Esophagus muscularis mucosa (tissue), 4 donors: ENCODE measurements around the gene TOR1AIP2. TPM values are rescaled to one million over a fixed set of nuclear protein-coding genes. Genes with fewer than 3 reads are reported as not detected.

Experiments used
- DNase-seq: peaks from one replicate; pipeline ENCODE4 v3.0.0-alpha.2; 2017; ENCODE audit errors: extremely low spot score
- H3K27ac ChIP-seq, 4 donors: fragments of 200-600 bp; sonication (generic); replicated peaks in 1 of 4; 1 replicate in 3 of 4; 2 replicates in 1 of 4; pipeline ENCODE4 v1.5.1; 2016 to 2019; ENCODE audit warnings: mild to moderate bottlenecking in 1 of 4
- H3K27me3 ChIP-seq, 4 donors: fragments of 200-600 bp; sonication (generic); one replicate each; pipeline versions ENCODE4 v1.5.1 to v1.6.0; 2016 to 2019
- H3K36me3 ChIP-seq, 4 donors: fragments of 200-600 bp; sonication (generic); one replicate each; pipeline ENCODE4 v1.5.1; 2016 to 2019
- H3K4me1 ChIP-seq, 4 donors: fragments of 200-600 bp; sonication (generic); one replicate each; pipeline ENCODE4 v1.5.1; 2016 to 2019
- H3K4me3 ChIP-seq, 4 donors: fragments of 200-600 bp; sonication (generic); 1 replicate in 2 of 4; 2 replicates in 2 of 4; pipeline ENCODE4 v1.5.1; 2016 to 2019; ENCODE audit warnings: mild to moderate bottlenecking in 4 of 4, moderate library complexity in 1 of 4
- H3K9me3 ChIP-seq, 4 donors: fragments of 200-600 bp; sonication (generic); 1 replicate in 3 of 4; 2 replicates in 1 of 4; pipeline ENCODE4 v1.5.1; 2016 to 2019
- CTCF ChIP-seq, 3 experiments: fragments of 200-600 bp in 2 of 3; fragments of 450-650 bp in 1 of 3; sonication (generic) in 2 of 3; IDR thresholded peaks; one replicate each; pipeline ENCODE4 v1.5.1; 2017 to 2019; ENCODE audit warnings: antibody characterized with exemption in 3 of 3, mild to moderate bottlenecking in 2 of 3, moderate library complexity in 1 of 3
- EP300 ChIP-seq: sonication (generic); formaldehyde crosslinking; IDR thresholded peaks from one replicate; pipeline ENCODE4 v1.6.1; 2017; ENCODE audit warnings: antibody characterized with exemption
- POLR2A ChIP-seq: fragments of 450-650 bp; IDR thresholded peaks from one replicate; pipeline ENCODE4 v1.6.1; 2017; ENCODE audit warnings: antibody characterized with exemption, moderate library complexity, mild to moderate bottlenecking, low read depth
- POLR2AphosphoS5 ChIP-seq, 2 donors: sonication (generic); formaldehyde crosslinking; IDR thresholded peaks; one replicate each; pipeline ENCODE4 v1.6.1; 2017; ENCODE audit warnings: antibody characterized with exemption in 2 of 2
- WGBS: methylation state at CpG from one replicate; pipeline ENCODE4 v1.1.5; 2018; 5-methylcytosine and 5-hydroxymethylcytosine counted together
- intact Hi-C: fragments of 100-400 bp; cut with DNase I; formaldehyde crosslinking; loops from one replicate; pipeline ENCODE4 v1.15.1; 2023
- total RNA-seq, 4 donors: library from RNA; depleted of rRNA; stranded (reverse); fragments of >200 nt; gene quantifications; one replicate each; pipeline versions ENCODE4 v1.1.0 to v1.2.1, GENCODE V29; 2016

TOR1AIP2 gene
- total RNA-seq, 4 donors from 2014 or later = 42.8 to 71.1 (median 47.0) TPM

DNA sequence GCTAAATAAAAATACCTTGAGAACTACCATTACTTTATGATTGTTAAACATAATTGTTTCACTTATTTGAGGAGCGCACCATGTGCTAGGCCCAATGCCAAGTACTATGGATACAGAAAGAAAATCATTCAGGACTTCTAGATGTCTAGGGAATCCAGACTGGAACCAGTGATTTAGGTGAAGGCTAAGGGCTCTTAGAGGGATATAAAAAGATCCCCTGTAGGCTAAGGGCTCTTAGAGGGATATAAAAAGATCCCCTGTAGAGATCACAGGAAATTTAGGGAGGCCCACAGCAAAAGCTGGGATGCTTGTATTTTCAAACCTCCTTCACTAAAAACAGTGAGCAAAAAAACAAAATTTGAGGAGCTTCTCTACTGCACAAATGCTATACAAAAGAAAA lies 6.7 kb downstream of the TOR1AIP2 start:
- 90% methylated on average over 1 of the region's 1 CpG for WGBS
- Histone ChIP-seq H3K9me3 (no peaks in the 10 kb centered on the region), H3K27ac (peak overlapping the region in 1 of 4 donors; percentile 3), H3K4me1 (peaks cover 34 to 58% (median 50%) of the 10 kb centered on the region in 4 donors), H3K4me3 (no peak overlapping the region), H3K36me3 (peaks cover 5 to 60% (median 32%) of the 10 kb centered on the region in 4 donors), H3K27me3 (no peaks in the 10 kb centered on the region)
- TF ChIP-seq POLR2A = no peak
- TF ChIP-seq POLR2AphosphoS5 (IDR thresholded peaks at IDR 0.05) = no peak
- no peak for TF ChIP-seq CTCF (IDR thresholded peaks at IDR 0.05)
- no peak for TF ChIP-seq EP300
- no peak for DNase-seq
- intact Hi-C loops = loop anchor here (2.0 kb wide), 1 partner anchor 308 kb away; no protein-coding TSS in a partner anchor

- DNase-seq = no peak
- no peak overlapping the region for H3K27ac ChIP-seq
- H3K36me3 ChIP-seq = peaks cover 5 to 75% (median 46%) of the 10 kb centered on the region in 4 donors
- TF ChIP-seq POLR2AphosphoS5 (IDR thresholded peaks at IDR 0.05) (no peak), CTCF (IDR thresholded peaks at IDR 0.05) (peak; percentile 51 to 78 (median 58)), EP300 (no peak)
- H3K9me3 ChIP-seq = no peaks in the 10 kb centered on the region
- peaks cover 21 to 29% (median 28%) of the 10 kb centered on the region in 4 donors for H3K4me1 ChIP-seq
- intact Hi-C loops = no loop called here
- 11% methylated on average over 1 of the region's 1 CpG for WGBS
- H3K27me3 ChIP-seq = no peaks in the 10 kb centered on the region
- H3K4me3 ChIP-seq = no peak overlapping the region
These were observed 9.9 kb downstream of the TOR1AIP2 start for GRCh38 chr1:179867493-179868330.

DNA sequence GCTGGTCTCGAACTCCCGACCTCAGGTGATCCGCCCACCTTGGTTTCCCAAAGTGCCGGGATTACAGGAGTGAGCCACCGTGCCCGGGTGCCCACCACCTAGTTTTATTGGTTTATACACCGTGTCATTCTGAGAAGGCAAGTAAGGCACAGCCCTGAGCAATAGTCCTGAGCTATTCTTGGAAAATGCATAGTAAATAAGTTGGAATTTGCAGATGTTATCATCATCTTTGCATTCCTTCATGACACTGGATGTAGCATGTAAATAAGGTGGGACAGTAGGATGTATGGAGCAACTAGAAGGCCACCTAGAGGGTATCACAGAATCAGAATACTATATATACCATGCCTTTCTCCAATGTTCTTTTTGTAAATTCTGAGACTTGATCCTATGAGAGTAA lies 11.0 kb downstream of the TOR1AIP2 start:
- Histone ChIP-seq H3K27ac (no peak overlapping the region), H3K4me1 (peaks cover 12 to 18% (median 18%) of the 10 kb centered on the region in 4 donors), H3K36me3 (peaks cover 5 to 75% (median 50%) of the 10 kb centered on the region in 4 donors), H3K4me3 (no peak overlapping the region), H3K27me3 (no peaks in the 10 kb centered on the region), H3K9me3 (no peaks in the 10 kb centered on the region)
- TF ChIP-seq EP300 = no peak
- no peak for TF ChIP-seq CTCF (IDR thresholded peaks at IDR 0.05)
- TF ChIP-seq POLR2AphosphoS5 (IDR thresholded peaks at IDR 0.05) = no peak
- no peak for TF ChIP-seq POLR2A
- no peak for DNase-seq
- intact Hi-C loops = no loop called here
- 94% methylated on average over 7 of the region's 7 CpGs for WGBS

DNA sequence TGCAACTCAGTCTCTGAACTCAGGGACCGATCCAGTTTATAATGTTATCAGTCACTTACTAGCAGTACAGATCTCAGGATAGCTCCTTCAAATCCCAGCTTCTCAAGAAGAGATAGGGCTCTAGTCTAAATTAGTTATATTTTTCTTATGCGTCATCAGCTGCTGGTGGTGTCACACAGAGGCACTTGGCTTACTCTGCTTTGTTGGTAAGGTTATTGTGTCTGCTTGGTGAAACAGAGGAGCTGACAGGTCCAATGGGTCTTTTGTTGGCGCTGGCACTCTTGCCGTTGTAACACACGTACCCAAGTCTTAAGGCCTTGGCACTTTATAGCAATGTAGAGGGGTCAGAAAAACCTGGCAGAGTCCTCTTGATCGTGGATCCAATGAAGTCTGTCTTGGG lies 12.2 kb downstream of the TOR1AIP2 start:
- H3K36me3 ChIP-seq = peaks cover 5 to 80% (median 48%) of the 10 kb centered on the region in 4 donors
- H3K4me3 ChIP-seq = no peak overlapping the region
- peaks cover 0 to 7% (median 6%) of the 10 kb centered on the region in 4 donors for H3K4me1 ChIP-seq
- 92% methylated on average over 6 of the region's 6 CpGs for WGBS
- TF ChIP-seq EP300 (no peak), POLR2A (no peak), CTCF (IDR thresholded peaks at IDR 0.05) (no peak), POLR2AphosphoS5 (IDR thresholded peaks at IDR 0.05) (no peak)
- H3K27me3 ChIP-seq = no peaks in the 10 kb centered on the region
- intact Hi-C loops = no loop called here
- no peaks in the 10 kb centered on the region for H3K9me3 ChIP-seq
- H3K27ac ChIP-seq = no peak overlapping the region
- no peak for DNase-seq
